ENCODE measurements around the gene RNF13. TPM values are rescaled to one million over a fixed set of nuclear protein-coding genes. Genes with fewer than 3 reads are reported as not detected.
"Not testable (repeated sequence)": the region's sequence is repeated elsewhere in the genome, so short reads cannot be mapped to it uniquely, and the experiment has no call there.

RNF13 gene
- polyA plus RNA-seq, 3 donors, result 31.6 to 48.0 (median 43.0) TPM

- 90 to 100% (median 93%) methylated on average over 1 of the region's 1 CpG for WGBS, 3 donors
- no peak overlapping the region for H3K27ac ChIP-seq (ENCODE audit: low read depth, low read length)
Observed at GRCh38 chr3:149828390-149828789, 15.4 kb downstream of the RNF13 start.

GRCh38 chr3:149829631-149830030 is 16.6 kb downstream of the RNF13 start:
- 92 to 98% (median 94%) methylated on average over 4 of the region's 4 CpGs for WGBS, 3 donors
- H3K27ac ChIP-seq (ENCODE audit: low read depth, low read length), result not testable (repeated sequence)

GRCh38 chr3:149830902-149831301 is 17.9 kb downstream of the RNF13 start:
- H3K27ac ChIP-seq (ENCODE audit: low read depth, low read length), result no peak overlapping the region
- 94 to 98% (median 95%) methylated on average over 2 of the region's 2 CpGs for WGBS, 3 donors

- H3K27ac ChIP-seq (ENCODE audit: low read depth, low read length), result no peak overlapping the region
- WGBS, 3 donors, result 94 to 98% (median 98%) methylated on average over 4 of the region's 4 CpGs
Observed at GRCh38 chr3:149831321-149831720, 18.3 kb downstream of the RNF13 start.

- 98 to 100% (median 100%) methylated on average over 1 of the region's 1 CpG for WGBS, 3 donors
Observed at GRCh38 chr3:149832086-149832485, 19.1 kb downstream of the RNF13 start.

GRCh38 chr3:149833241-149833640 is 20.2 kb downstream of the RNF13 start:
- no peak overlapping the region for H3K27ac ChIP-seq (ENCODE audit: low read depth, low read length)
- 95 to 97% (median 96%) methylated on average over 2 of the region's 2 CpGs for WGBS, 3 donors

More at GRCh38 chr3:149832086-149832485, 19.1 kb downstream of the RNF13 start:
- no peak overlapping the region for H3K27ac ChIP-seq (ENCODE audit: low read depth, low read length)

- WGBS, 3 donors, result 85 to 92% (median 92%) methylated on average over 3 of the region's 3 CpGs
- H3K27ac ChIP-seq (ENCODE audit: low read depth, low read length), result not testable (repeated sequence)
Observed at GRCh38 chr3:149838491-149838890, 25.5 kb downstream of the RNF13 start.

- WGBS, 3 donors, result 97 to 99% (median 98%) methylated on average over 3 of the region's 3 CpGs
Observed at GRCh38 chr3:149839469-149839868, 26.5 kb downstream of the RNF13 start.

GRCh38 chr3:149839896-149840295 is 26.9 kb downstream of the RNF13 start:
- WGBS, 3 donors, result 93 to 97% (median 93%) methylated on average over 3 of the region's 3 CpGs
- H3K27ac ChIP-seq (ENCODE audit: low read depth, low read length), result no peak overlapping the region

More at GRCh38 chr3:149839469-149839868, 26.5 kb downstream of the RNF13 start:
- not testable (repeated sequence) for H3K27ac ChIP-seq (ENCODE audit: low read depth, low read length)

- H3K27ac ChIP-seq (ENCODE audit: low read depth, low read length), result no peak overlapping the region
- 85 to 96% (median 93%) methylated on average over 2 of the region's 2 CpGs for WGBS, 3 donors
Observed at GRCh38 chr3:149843502-149843901, 30.5 kb downstream of the RNF13 start.

GRCh38 chr3:149844091-149844490 is 31.1 kb downstream of the RNF13 start:
- H3K27ac ChIP-seq (ENCODE audit: low read depth, low read length), result no peak overlapping the region
- WGBS, 3 donors, result 67 to 84% (median 78%) methylated on average over 2 of the region's 2 CpGs

GRCh38 chr3:149845570-149846244 is 32.7 kb downstream of the RNF13 start:
- H3K27ac ChIP-seq (ENCODE audit: low read depth, low read length), result no peak overlapping the region
- WGBS, 3 donors, result 79 to 93% (median 91%) methylated on average over 1 of the region's 1 CpG

GRCh38 chr3:149848238-149848637 is 35.2 kb downstream of the RNF13 start:
- no peak overlapping the region for H3K27ac ChIP-seq (ENCODE audit: low read depth, low read length)
- WGBS, 3 donors, result 56 to 87% (median 61%) methylated on average over 1 of the region's 1 CpG

GRCh38 chr3:149848688-149849087 is 35.7 kb downstream of the RNF13 start:
- H3K27ac ChIP-seq (ENCODE audit: low read depth, low read length), result no peak overlapping the region
- 71 to 76% (median 71%) methylated on average over 1 of the region's 1 CpG for WGBS, 3 donors

GRCh38 chr3:149850787-149851584 is 38.0 kb downstream of the RNF13 start:
- WGBS, 3 donors, result 87 to 89% (median 88%) methylated on average over 6 of the region's 6 CpGs
- no peak overlapping the region for H3K27ac ChIP-seq (ENCODE audit: low read depth, low read length)

- H3K27ac ChIP-seq (ENCODE audit: low read depth, low read length), result no peak overlapping the region
- 45 to 50% (median 50%) methylated on average over 2 of the region's 2 CpGs for WGBS, 3 donors
Observed at GRCh38 chr3:149858911-149859310, 45.9 kb downstream of the RNF13 start.

- WGBS, 3 donors, result 81 to 82% (median 82%) methylated on average over 3 of the region's 3 CpGs
- H3K27ac ChIP-seq (ENCODE audit: low read depth, low read length), result no peak overlapping the region
Observed at GRCh38 chr3:149860881-149861280, 47.9 kb downstream of the RNF13 start.

- H3K27ac ChIP-seq (ENCODE audit: low read depth, low read length), result no peak overlapping the region
- 91 to 100% (median 93%) methylated on average over 1 of the region's 1 CpG for WGBS, 3 donors
Observed at GRCh38 chr3:149867563-149867962, 54.5 kb downstream of the RNF13 start.

GRCh38 chr3:149871855-149872254 is 58.8 kb downstream of the RNF13 start:
- H3K27ac ChIP-seq (ENCODE audit: low read depth, low read length), result no peak overlapping the region
- WGBS, 3 donors, result 90 to 96% (median 94%) methylated on average over 3 of the region's 3 CpGs

GRCh38 chr3:149872589-149872988 is 59.6 kb downstream of the RNF13 start:
- 94 to 100% (median 99%) methylated on average over 2 of the region's 2 CpGs for WGBS, 3 donors
- no peak overlapping the region for H3K27ac ChIP-seq (ENCODE audit: low read depth, low read length)
